Measurements from ENCODE around the gene ENOSF1.

GRCh38 chr18:654601-655000 lies 57.8 kb downstream of the ENOSF1 start:
- TF ChIP-seq POLR2AphosphoS5 (IDR thresholded peaks at IDR 0.05) = no peak
- TF ChIP-seq CTCF (IDR thresholded peaks at IDR 0.05) = no peak

All from stomach (tissue), 4 donors.